ENCODE data around the gene PGD. TPM values are rescaled to one million over a fixed set of nuclear protein-coding genes. Genes with fewer than 3 reads are reported as not detected.

Gene PGD
- total and polyA plus RNA-seq, 2 experiments from 2014 or later, result 174 to 305 TPM

GRCh38 chr1:10470043-10470442 is 71.2 kb downstream of the PGD start:
- ATAC-seq (no peak), DNase-seq (ENCODE audit: low spot score) (no peak)
- Histone ChIP-seq H3K27me3 (ENCODE audit: insufficient read depth) (no peaks in the 10 kb centered on the region), H2AFZ (no peak overlapping the region), H3K4me2 (no peak overlapping the region), H3K4me1 (ENCODE audit: insufficient read depth) (peaks cover 9% of the 10 kb centered on the region; the same call in 1 of the 2 replicates), H3K9me2 (ENCODE audit: insufficient read depth) (no peaks in the 10 kb centered on the region), H3K36me3 (ENCODE audit: insufficient read depth) (peaks cover 35% of the 10 kb centered on the region), H3F3A (replicated peaks; ENCODE audit: low read depth) (peaks cover 9% of the 10 kb centered on the region; the same call in 1 of the 2 replicates), H3K27ac (ENCODE audit: low read depth) (no peak overlapping the region), H3K79me2 (replicated peaks; ENCODE audit: insufficient read depth) (peaks cover 38% of the 10 kb centered on the region), H4K20me1 (replicated peaks; ENCODE audit: insufficient read depth) (peaks cover 26% of the 10 kb centered on the region), H3K4me3 (no peak overlapping the region)
- no peak overlapping the region for H3K27ac Mint-ChIP-seq
- peaks cover 11% of the 10 kb centered on the region; the same call in 2 of the 3 replicates for H3K4me1 Mint-ChIP-seq
- H3K27me3 Mint-ChIP-seq (ENCODE audit: insufficient read depth, low read depth, poor library complexity), result peaks cover 9% of the 10 kb centered on the region
- TF ChIP-seq ZNF462 (CRISPR knock-in tag; IDR thresholded peaks at IDR 0.05) (no peak), CREB1 (CRISPR knock-in tag; IDR thresholded peaks at IDR 0.05; ENCODE audit: low read depth) (no peak), ZNF331 (CRISPR knock-in tag; IDR thresholded peaks at IDR 0.05; ENCODE audit: low read depth) (no peak), ETS1 (IDR thresholded peaks at IDR 0.05) (no peak), JUNB (IDR thresholded peaks at IDR 0.05; ENCODE audit: unreplicated experiment) (no peak), POLR2AphosphoS5 (IDR thresholded peaks at IDR 0.05; ENCODE audit: low read depth) (no peak), REST (IDR thresholded peaks at IDR 0.05; ENCODE audit: unreplicated experiment) (no peak), EZH2phosphoT487 (IDR thresholded peaks at IDR 0.05; ENCODE audit: unreplicated experiment) (no peak), ZNF114 (CRISPR knock-in tag; IDR thresholded peaks at IDR 0.05) (no peak), STAT1 (IDR thresholded peaks at IDR 0.05; ENCODE audit: unreplicated experiment) (no peak), NANOG (IDR thresholded peaks at IDR 0.05; ENCODE audit: borderline replicate concordance) (no peak)
- no peaks in the 10 kb centered on the region for H3K9me3 Mint-ChIP-seq
- no peak overlapping the region for H3K4me3 Mint-ChIP-seq
- H3K36me3 Mint-ChIP-seq (ENCODE audit: low read depth), result peaks cover 53% of the 10 kb centered on the region

Measured in GM23338 (cell line).